ENCODE measurements around the gene AOPEP. TPM values are rescaled to one million over a fixed set of nuclear protein-coding genes. Genes with fewer than 3 reads are reported as not detected.

Gene AOPEP
- total RNA-seq, 2 donors from 2014 or later = 11.7 to 27.3 TPM

DNA sequence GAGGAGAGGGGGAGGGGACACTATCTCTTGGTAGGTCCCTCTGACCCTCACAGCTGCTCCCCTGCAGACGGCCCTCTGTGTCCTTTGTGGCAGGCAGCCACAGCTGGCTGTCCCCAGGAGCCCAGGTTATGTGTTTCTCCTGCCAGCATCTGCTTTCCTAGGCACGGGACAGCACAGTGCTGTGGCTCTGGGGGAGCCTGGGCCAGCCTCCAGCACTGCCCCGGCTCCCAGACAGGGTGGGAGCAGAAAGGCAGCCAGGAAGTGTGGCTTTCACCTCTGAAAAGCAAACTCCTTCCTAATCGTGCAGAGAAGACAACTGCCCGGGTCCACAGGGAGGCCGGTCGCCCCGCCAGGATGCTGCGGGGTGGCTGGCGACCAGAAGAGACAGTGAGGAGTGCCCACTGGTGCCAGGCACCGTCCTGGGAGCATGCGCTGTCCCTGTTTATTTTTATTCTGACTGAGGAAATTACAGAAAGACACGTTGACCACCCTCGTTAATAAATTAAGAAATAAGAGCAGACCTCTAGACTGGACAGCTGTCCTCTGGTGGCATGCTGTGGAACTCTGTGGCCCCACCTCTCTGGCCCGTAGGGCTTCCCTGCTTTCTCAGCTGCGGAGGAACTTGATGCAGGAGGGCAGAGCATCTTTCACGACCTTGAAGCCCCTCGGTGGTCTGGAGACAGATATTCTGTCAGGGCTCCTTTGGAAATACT is 350.7 kb downstream of the AOPEP start:
- H3K4me1 Mint-ChIP-seq (ENCODE audit: low read depth in 2 of 2) = no peaks in the 10 kb centered on the region
- no peak overlapping the region for H3K4me3 Mint-ChIP-seq
- H3K27me3 Mint-ChIP-seq = no peaks in the 10 kb centered on the region
- ATAC-seq (no peak), DNase-seq (ENCODE audit: low spot score) (no peak)
- H3K27ac Mint-ChIP-seq = no peak overlapping the region
- H3K36me3 Mint-ChIP-seq = no peaks in the 10 kb centered on the region
- H3K9me3 Mint-ChIP-seq = no peaks in the 10 kb centered on the region

DNA sequence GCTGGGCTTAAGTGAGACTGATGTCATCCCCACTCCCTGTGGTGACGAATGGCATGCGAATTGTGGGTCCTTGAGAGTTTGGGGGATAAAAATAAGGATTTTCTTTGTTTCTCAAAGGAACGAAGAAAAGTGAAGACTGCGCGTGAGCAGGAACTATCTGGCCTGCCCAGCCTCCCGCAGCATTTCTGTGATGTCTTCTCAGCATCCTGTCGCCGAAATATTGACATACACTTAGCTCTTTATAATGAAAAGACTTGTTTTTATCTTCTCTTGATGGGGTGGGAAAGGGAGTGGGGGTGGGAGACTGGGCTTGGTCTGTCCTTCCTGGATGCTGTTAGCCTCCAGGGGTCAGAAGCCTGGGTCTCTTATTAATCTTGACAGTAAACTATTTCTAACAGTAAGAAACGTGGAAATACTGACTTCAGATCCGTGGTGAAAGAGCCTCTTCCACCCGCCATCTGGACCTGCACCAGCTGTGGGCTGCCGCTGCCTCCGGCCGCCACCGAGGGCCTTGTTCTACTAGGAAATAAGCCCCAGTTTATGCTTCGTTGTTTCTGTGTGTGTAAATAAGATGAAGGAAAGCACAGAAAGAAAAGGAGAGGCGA is 351.4 kb downstream of the AOPEP start:
- Mint-ChIP-seq H3K36me3 (no peaks in the 10 kb centered on the region), H3K4me1 (ENCODE audit: low read depth in 2 of 2) (no peaks in the 10 kb centered on the region), H3K9me3 (no peaks in the 10 kb centered on the region), H3K4me3 (no peak overlapping the region), H3K27me3 (no peaks in the 10 kb centered on the region), H3K27ac (no peak overlapping the region)
- ATAC-seq = no peak
- no peak for DNase-seq (ENCODE audit: low spot score)

DNA sequence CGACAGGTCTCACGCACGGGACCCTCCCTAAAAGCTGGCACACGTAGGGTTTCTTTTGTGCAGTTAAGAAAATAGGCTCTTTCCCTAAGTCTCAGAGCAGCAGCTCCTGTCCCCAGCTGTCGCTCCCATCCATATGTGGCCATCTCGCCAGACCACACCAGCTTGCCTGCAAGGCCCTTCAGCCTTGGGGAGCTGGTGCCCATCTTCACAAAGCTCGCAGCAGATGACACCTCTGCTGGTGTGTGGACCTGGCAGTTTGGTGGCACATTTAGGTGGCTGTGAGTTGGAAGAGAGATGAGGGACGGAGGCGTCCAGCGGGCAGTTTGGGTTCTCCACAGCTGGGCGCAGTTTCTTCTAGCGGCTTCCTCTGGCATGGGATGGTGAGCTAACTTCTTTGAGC is 352.0 kb downstream of the AOPEP start:
- DNase-seq (ENCODE audit: low spot score) (no peak), ATAC-seq (no peak)
- no peaks in the 10 kb centered on the region for H3K9me3 Mint-ChIP-seq
- no peak overlapping the region for H3K27ac Mint-ChIP-seq
- H3K4me3 Mint-ChIP-seq = no peak overlapping the region
- no peaks in the 10 kb centered on the region for H3K36me3 Mint-ChIP-seq
- H3K4me1 Mint-ChIP-seq (ENCODE audit: low read depth in 2 of 2) = no peaks in the 10 kb centered on the region
- H3K27me3 Mint-ChIP-seq = no peaks in the 10 kb centered on the region

DNA sequence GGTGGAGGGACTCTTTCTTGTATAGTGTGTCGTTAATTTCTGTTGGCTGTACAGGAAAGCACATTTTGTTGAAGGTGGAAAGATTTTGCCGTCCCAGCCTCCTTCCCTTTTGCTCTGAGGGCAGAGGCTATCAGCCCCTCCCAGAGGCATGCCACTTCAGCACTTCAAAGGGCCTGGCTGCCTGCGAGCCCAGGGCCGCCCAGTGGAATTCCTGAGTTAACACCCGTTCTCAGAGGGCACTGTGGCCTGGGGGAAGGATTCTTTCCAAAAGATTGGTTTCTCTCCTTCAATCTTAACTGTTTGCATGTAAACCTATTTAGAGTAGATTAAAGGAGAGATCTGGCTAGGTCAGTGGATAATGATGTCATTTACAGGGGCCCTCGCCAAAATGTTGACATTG is 352.4 kb downstream of the AOPEP start:
- no peak overlapping the region for H3K4me3 Mint-ChIP-seq
- DNase-seq (ENCODE audit: low spot score) (no peak), ATAC-seq (no peak)
- H3K36me3 Mint-ChIP-seq = no peaks in the 10 kb centered on the region
- H3K4me1 Mint-ChIP-seq (ENCODE audit: low read depth in 2 of 2) = no peaks in the 10 kb centered on the region
- H3K9me3 Mint-ChIP-seq = no peaks in the 10 kb centered on the region
- no peak overlapping the region for H3K27ac Mint-ChIP-seq
- no peaks in the 10 kb centered on the region for H3K27me3 Mint-ChIP-seq

- H3K36me3 Mint-ChIP-seq = no peaks in the 10 kb centered on the region
- H3K4me1 Mint-ChIP-seq (ENCODE audit: low read depth in 2 of 2) = no peaks in the 10 kb centered on the region
- ATAC-seq (no peak), DNase-seq (ENCODE audit: low spot score) (no peak)
- H3K9me3 Mint-ChIP-seq = no peaks in the 10 kb centered on the region
- H3K27ac Mint-ChIP-seq = no peak overlapping the region
- H3K27me3 Mint-ChIP-seq = no peaks in the 10 kb centered on the region
- no peak overlapping the region for H3K4me3 Mint-ChIP-seq
Measured at GRCh38 chr9:95079461-95079860, 353.0 kb downstream of the AOPEP start.

DNA sequence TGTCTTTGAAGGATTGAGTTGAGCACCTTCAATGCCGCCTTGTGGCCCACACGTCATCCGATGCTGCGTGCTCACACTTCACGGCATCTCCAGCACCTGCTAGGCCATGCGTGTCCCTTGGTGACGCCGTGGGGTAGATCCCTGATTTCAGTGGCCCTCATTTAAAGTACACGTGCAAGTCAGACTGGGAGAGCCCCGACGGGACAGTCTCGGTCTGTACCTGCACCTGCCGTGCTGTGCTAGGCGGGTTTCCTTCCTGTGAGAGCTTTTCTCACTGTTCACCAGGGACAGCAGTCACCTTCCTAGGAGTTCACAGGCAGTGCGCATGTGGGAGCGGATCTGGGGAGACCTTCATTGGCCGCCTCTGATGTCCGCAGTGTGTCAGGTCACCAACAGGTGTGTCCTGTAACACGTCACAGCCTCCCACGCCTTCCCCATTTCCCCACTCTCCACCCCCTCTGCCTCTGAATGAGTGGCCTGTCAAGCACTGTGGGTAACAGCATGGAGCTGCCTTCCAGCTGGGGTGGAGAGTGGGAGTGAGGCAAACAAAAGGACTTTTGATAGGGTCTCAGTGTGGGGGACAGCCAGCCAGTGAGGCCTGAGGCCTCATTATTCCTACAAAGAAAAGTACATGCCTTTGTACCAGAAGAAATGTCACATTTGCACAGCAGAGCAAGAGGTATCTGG is 354.6 kb downstream of the AOPEP start:
- no peaks in the 10 kb centered on the region for H3K4me1 Mint-ChIP-seq (ENCODE audit: low read depth in 2 of 2)
- no peak for DNase-seq (ENCODE audit: low spot score)
- ATAC-seq = no peak
- H3K36me3 Mint-ChIP-seq = no peaks in the 10 kb centered on the region
- no peak overlapping the region for H3K4me3 Mint-ChIP-seq
- H3K27me3 Mint-ChIP-seq = no peaks in the 10 kb centered on the region
- H3K27ac Mint-ChIP-seq = no peak overlapping the region
- no peaks in the 10 kb centered on the region for H3K9me3 Mint-ChIP-seq

GRCh38 chr9:95081998-95082397 is 355.5 kb downstream of the AOPEP start:
- ATAC-seq = no peak
- Mint-ChIP-seq H3K27me3 (no peaks in the 10 kb centered on the region), H3K4me1 (ENCODE audit: low read depth in 2 of 2) (no peaks in the 10 kb centered on the region), H3K9me3 (no peaks in the 10 kb centered on the region), H3K27ac (no peak overlapping the region), H3K36me3 (no peaks in the 10 kb centered on the region), H3K4me3 (no peak overlapping the region)
- DNase-seq (ENCODE audit: low spot score) = no peak

GRCh38 chr9:95082401-95083084 is 356.0 kb downstream of the AOPEP start:
- peak in 1 of 2 donors; percentile 44 for ATAC-seq
- no peak overlapping the region for H3K27ac Mint-ChIP-seq
- DNase-seq (ENCODE audit: low spot score) = no peak
- no peaks in the 10 kb centered on the region for H3K27me3 Mint-ChIP-seq
- H3K4me3 Mint-ChIP-seq = no peak overlapping the region
- H3K9me3 Mint-ChIP-seq = no peaks in the 10 kb centered on the region
- no peaks in the 10 kb centered on the region for H3K4me1 Mint-ChIP-seq (ENCODE audit: low read depth in 2 of 2)
- no peaks in the 10 kb centered on the region for H3K36me3 Mint-ChIP-seq

- no peaks in the 10 kb centered on the region for H3K36me3 Mint-ChIP-seq
- no peak overlapping the region for H3K27ac Mint-ChIP-seq
- H3K9me3 Mint-ChIP-seq = no peaks in the 10 kb centered on the region
- H3K27me3 Mint-ChIP-seq = no peaks in the 10 kb centered on the region
- peak; percentile 31 to 48 for ATAC-seq
- no peak for DNase-seq (ENCODE audit: low spot score)
- no peak overlapping the region for H3K4me3 Mint-ChIP-seq
- no peaks in the 10 kb centered on the region for H3K4me1 Mint-ChIP-seq (ENCODE audit: low read depth in 2 of 2)
Measured at GRCh38 chr9:95083086-95083768, 356.7 kb downstream of the AOPEP start.

DNA sequence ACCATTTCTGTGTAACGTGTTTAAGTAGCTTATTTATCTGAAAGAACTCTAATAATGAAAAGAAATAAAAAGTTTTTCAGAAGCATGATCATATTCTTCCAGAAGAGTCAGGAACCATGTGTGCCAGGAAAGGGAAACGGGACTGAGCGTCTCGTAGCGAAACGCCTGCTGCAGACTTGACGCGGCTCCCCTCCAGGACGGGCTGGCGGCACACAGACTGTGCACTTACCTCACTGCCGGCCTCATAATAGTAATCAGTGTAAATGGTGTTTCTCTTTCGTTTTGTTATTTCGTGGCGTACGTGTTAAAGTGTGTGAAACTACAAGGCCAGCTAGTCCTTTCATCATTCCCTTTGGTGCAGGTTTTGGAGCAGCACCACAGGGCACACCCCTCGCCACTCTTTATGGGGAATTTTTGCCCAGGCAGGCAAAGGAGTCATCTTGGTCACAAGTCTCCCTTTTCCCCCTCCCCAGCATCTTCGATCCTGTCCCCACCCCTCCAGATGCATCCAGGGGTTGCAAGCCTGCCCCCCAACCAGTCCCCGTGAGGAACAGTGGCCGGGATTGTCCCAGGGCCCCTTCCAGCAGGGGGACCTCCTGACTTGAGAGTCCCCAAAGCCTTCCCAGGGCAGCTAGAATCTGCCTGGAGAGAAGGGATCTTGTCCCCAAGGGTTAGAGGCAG is 357.9 kb downstream of the AOPEP start:
- Mint-ChIP-seq H3K4me1 (ENCODE audit: low read depth in 2 of 2) (no peaks in the 10 kb centered on the region), H3K36me3 (no peaks in the 10 kb centered on the region), H3K27ac (no peak overlapping the region), H3K27me3 (no peaks in the 10 kb centered on the region), H3K9me3 (no peaks in the 10 kb centered on the region), H3K4me3 (no peak overlapping the region)
- DNase-seq (ENCODE audit: low spot score) (no peak), ATAC-seq (no peak)

GRCh38 chr9:95085036-95085770 is 358.7 kb downstream of the AOPEP start:
- DNase-seq (ENCODE audit: low spot score) = no peak
- H3K4me3 Mint-ChIP-seq = no peak overlapping the region
- no peaks in the 10 kb centered on the region for H3K36me3 Mint-ChIP-seq
- ATAC-seq = no peak
- H3K9me3 Mint-ChIP-seq = no peaks in the 10 kb centered on the region
- H3K27ac Mint-ChIP-seq = no peak overlapping the region
- no peaks in the 10 kb centered on the region for H3K4me1 Mint-ChIP-seq (ENCODE audit: low read depth in 2 of 2)
- no peaks in the 10 kb centered on the region for H3K27me3 Mint-ChIP-seq

DNA sequence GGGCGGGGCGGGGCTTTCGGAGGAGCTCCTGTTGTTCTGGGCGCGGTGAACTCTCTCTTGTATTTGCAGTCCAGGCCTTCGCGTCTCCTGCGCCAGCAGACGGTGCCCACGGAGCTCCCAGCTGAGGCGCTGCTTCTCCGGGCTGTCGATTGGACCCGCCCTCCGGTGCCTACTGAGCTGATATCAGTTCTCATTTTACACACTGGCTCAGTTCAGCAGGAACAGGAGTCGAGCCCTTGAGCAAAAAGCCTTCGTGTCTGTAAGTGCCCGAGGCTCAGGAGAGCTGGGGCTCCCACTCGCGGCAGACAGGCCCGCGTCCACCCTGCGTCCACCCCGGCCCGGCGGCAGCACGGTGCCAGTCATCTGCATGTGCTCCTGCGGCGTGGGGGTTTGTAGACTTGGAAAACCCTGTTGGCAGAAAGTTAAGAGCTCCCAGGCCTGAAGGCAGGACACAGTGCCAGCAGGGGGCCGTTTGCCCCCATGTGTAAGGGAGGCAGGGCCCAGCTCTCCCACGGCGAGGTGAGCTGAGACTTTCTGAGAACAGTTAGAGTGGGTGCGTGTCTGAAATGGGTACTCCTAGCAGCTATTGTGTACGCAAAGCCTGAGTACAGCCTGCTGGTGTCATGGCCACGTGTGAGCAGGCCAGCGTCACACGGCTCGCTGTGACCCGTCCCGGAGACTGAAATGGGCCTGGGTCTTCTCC is 359.5 kb downstream of the AOPEP start:
- Mint-ChIP-seq H3K27me3 (no peaks in the 10 kb centered on the region), H3K4me1 (ENCODE audit: low read depth in 2 of 2) (no peaks in the 10 kb centered on the region), H3K4me3 (no peak overlapping the region), H3K36me3 (no peaks in the 10 kb centered on the region), H3K9me3 (no peaks in the 10 kb centered on the region), H3K27ac (no peak overlapping the region)
- DNase-seq (ENCODE audit: low spot score) = no peak
- ATAC-seq = no peak

Data from natural killer cell treated with Interleukin-12 subunit alpha and Interleukin-12 subunit beta and Interleukin-15 and Interleukin-18, amount 100 ng/mL, for 72 hours (primary cell).